Suprapubic skin (tissue), 3 donors: ENCODE data around the gene CREB3.

Experiments used
- POLR2A ChIP-seq, 2 donors: fragments of 450-650 bp; IDR thresholded peaks; one replicate each; pipeline ENCODE4 v1.6.1; 2017; ENCODE audit warnings: antibody characterized with exemption in 2 of 2, mild to moderate bottlenecking in 2 of 2, moderate library complexity in 2 of 2
- TF ChIP-seq, protein P1 (sequence below), 2 donors: fragments of 200-600 bp in 1 of 2; fragments of 450-650 bp in 1 of 2; sonication (generic) in 1 of 2; IDR thresholded peaks; one replicate each; pipeline ENCODE4 v1.5.1; 2016 to 2019; ENCODE audit warnings: antibody characterized with exemption in 2 of 2, mild to moderate bottlenecking in 1 of 2, moderate library complexity in 1 of 2

DNA sequence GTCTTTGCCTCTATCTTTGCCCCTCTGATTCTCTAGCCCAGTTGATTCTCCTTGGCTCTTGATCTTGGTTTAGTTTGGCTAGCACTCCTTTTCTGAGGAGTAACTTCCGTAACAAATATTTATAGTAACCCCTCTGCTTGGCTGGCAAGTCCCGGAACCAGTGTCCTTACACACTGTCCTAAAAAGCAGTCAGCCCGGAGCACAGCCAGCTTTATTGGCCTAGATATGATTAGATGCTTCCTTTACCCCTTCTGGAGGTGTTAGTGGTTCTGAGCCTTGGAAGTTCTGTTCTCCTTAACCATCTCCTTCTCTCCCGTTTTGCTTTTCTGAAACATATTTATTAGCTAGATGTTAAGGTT, 38.6 kb downstream of the CREB3 start:
- TF ChIP-seq, protein P1, sequence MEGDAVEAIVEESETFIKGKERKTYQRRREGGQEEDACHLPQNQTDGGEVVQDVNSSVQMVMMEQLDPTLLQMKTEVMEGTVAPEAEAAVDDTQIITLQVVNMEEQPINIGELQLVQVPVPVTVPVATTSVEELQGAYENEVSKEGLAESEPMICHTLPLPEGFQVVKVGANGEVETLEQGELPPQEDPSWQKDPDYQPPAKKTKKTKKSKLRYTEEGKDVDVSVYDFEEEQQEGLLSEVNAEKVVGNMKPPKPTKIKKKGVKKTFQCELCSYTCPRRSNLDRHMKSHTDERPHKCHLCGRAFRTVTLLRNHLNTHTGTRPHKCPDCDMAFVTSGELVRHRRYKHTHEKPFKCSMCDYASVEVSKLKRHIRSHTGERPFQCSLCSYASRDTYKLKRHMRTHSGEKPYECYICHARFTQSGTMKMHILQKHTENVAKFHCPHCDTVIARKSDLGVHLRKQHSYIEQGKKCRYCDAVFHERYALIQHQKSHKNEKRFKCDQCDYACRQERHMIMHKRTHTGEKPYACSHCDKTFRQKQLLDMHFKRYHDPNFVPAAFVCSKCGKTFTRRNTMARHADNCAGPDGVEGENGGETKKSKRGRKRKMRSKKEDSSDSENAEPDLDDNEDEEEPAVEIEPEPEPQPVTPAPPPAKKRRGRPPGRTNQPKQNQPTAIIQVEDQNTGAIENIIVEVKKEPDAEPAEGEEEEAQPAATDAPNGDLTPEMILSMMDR (IDR thresholded peaks at IDR 0.05): no peak
- TF ChIP-seq POLR2A (IDR thresholded peaks at IDR 0.05): no peak
